Esophagus squamous epithelium (tissue), 5 donors: ENCODE measurements around the gene EPHA1. TPM values are rescaled to one million over a fixed set of nuclear protein-coding genes. Genes with fewer than 3 reads are reported as not detected.

Source experiments
- DNase-seq: peaks from one replicate; lab custom pipeline; 2025; lab: John Stamatoyannopoulos, UW
- H3K27ac ChIP-seq, 4 donors: fragments of 200-600 bp; sonication (generic); one replicate each; pipeline ENCODE4 v1.5.1; 2016 to 2019; ENCODE audit warnings: mild to moderate bottlenecking in 1 of 4
- H3K27me3 ChIP-seq, 4 donors: fragments of 200-600 bp; sonication (generic); 1 replicate in 3 of 4; 2 replicates in 1 of 4; pipeline versions ENCODE4 v1.5.1 to v1.6.0; 2017 to 2021; ENCODE audit warnings: antibody characterized with exemption in 1 of 4
- H3K36me3 ChIP-seq, 3 donors: fragments of 200-600 bp; sonication (generic); one replicate each; pipeline ENCODE4 v1.5.1; 2016 to 2019
- H3K4me1 ChIP-seq, 3 donors: fragments of 200-600 bp; sonication (generic); one replicate each; pipeline ENCODE4 v1.5.1; 2017 to 2019
- H3K4me3 ChIP-seq, 4 donors: fragments of 200-600 bp; sonication (generic); 1 replicate in 3 of 4; 2 replicates in 1 of 4; pipeline ENCODE4 v1.5.1; 2016 to 2019; ENCODE audit warnings: mild to moderate bottlenecking in 2 of 4, moderate library complexity in 1 of 4
- H3K9me3 ChIP-seq, 3 donors: fragments of 200-600 bp; sonication (generic); one replicate each; pipeline ENCODE4 v1.5.1; 2016 to 2019
- CTCF ChIP-seq, 6 experiments: fragments of 450-650 bp in 4 of 6; fragments of 200-600 bp in 2 of 6; sonication (generic) in 2 of 6; IDR thresholded peaks; one replicate each; pipeline ENCODE4 v1.5.1; 2016 to 2019; ENCODE audit warnings: antibody characterized with exemption in 6 of 6, mild to moderate bottlenecking in 4 of 6, moderate library complexity in 4 of 6
- POLR2A ChIP-seq, 4 donors: fragments of 450-650 bp; IDR thresholded peaks; one replicate each; pipeline ENCODE4 v1.6.1; 2017; ENCODE audit warnings: antibody characterized with exemption in 4 of 4, mild to moderate bottlenecking in 4 of 4, moderate library complexity in 3 of 4
- WGBS, 2 donors: methylation state at CpG; one replicate each; pipeline ENCODE4 v1.1.5; 2018; 5-methylcytosine and 5-hydroxymethylcytosine counted together
- intact Hi-C: fragments of 100-400 bp; cut with DNase I; formaldehyde crosslinking; loops from one replicate; pipeline ENCODE4 v1.15.0; 2022
- total RNA-seq, 4 donors: library from RNA; depleted of rRNA; stranded (reverse); fragments of >200 nt; gene quantifications; one replicate each; pipeline ENCODE4 v1.1.0, GENCODE V29; 2016
- donor health status: DM: yes; HTN: yes; CAD: no.

The EPHA1 gene
- total RNA-seq, 4 donors from 2014 or later: 64.5 to 132 (median 77.4) TPM

- Histone ChIP-seq H3K27me3 (no peaks in the 10 kb centered on the region), H3K4me1 (peaks cover 0 to 22% (median 0%) of the 10 kb centered on the region in 3 donors), H3K36me3 (peaks cover 0 to 89% (median 6%) of the 10 kb centered on the region in 3 donors), H3K9me3 (no peaks in the 10 kb centered on the region), H3K4me3 (no peak overlapping the region), H3K27ac (no peak overlapping the region)
- DNase-seq: no peak
- intact Hi-C loops: no loop called here
- WGBS, 2 donors: 75% methylated on average over 4 of the region's 14 CpGs; no CpG with 5 or more reads in 1 of the 2 donors
- TF ChIP-seq CTCF (IDR thresholded peaks at IDR 0.05) (no peak), POLR2A (IDR thresholded peaks at IDR 0.05) (no peak)
These were observed 10.0 kb downstream of the EPHA1 start for GRCh38 chr7:143398616-143399015.

GRCh38 chr7:143397710-143398530 lies 10.7 kb downstream of the EPHA1 start:
- 77 to 89% methylated on average over 8 to 15 of the region's 16 CpGs for WGBS, 2 donors
- H3K4me1 ChIP-seq: peaks cover 0 to 29% (median 6%) of the 10 kb centered on the region in 3 donors
- TF ChIP-seq CTCF (IDR thresholded peaks at IDR 0.05) (no peak), POLR2A (IDR thresholded peaks at IDR 0.05) (no peak)
- intact Hi-C loops: no loop called here
- no peak overlapping the region for H3K4me3 ChIP-seq
- peaks cover 0 to 90% (median 6%) of the 10 kb centered on the region in 3 donors for H3K36me3 ChIP-seq
- H3K27me3 ChIP-seq: no peaks in the 10 kb centered on the region
- H3K27ac ChIP-seq: no peak overlapping the region
- H3K9me3 ChIP-seq: no peaks in the 10 kb centered on the region
- DNase-seq: no peak

- H3K9me3 ChIP-seq: no peaks in the 10 kb centered on the region
- no peaks in the 10 kb centered on the region for H3K27me3 ChIP-seq
- WGBS, 2 donors: 88 to 92% methylated on average over 11 to 21 of the region's 28 CpGs
- TF ChIP-seq POLR2A (IDR thresholded peaks at IDR 0.05) (no peak), CTCF (IDR thresholded peaks at IDR 0.05) (no peak)
- peaks cover 8 to 40% (median 14%) of the 10 kb centered on the region in 3 donors for H3K4me1 ChIP-seq
- no peak overlapping the region for H3K4me3 ChIP-seq
- H3K27ac ChIP-seq: no peak overlapping the region
- DNase-seq: no peak
- H3K36me3 ChIP-seq: peaks cover 5 to 100% (median 6%) of the 10 kb centered on the region in 3 donors
- intact Hi-C loops: no loop called here
These were observed 11.8 kb downstream of the EPHA1 start for GRCh38 chr7:143396625-143397556.

GRCh38 chr7:143396182-143396581 lies 12.5 kb downstream of the EPHA1 start:
- peaks cover 15 to 47% (median 22%) of the 10 kb centered on the region in 3 donors for H3K4me1 ChIP-seq

More at GRCh38 chr7:143396182-143396581, 12.5 kb downstream of the EPHA1 start:
- no peak for TF ChIP-seq POLR2A (IDR thresholded peaks at IDR 0.05)
- TF ChIP-seq CTCF (IDR thresholded peaks at IDR 0.05): no peak
- intact Hi-C loops: no loop called here
- Histone ChIP-seq H3K27me3 (no peaks in the 10 kb centered on the region), H3K4me3 (no peak overlapping the region), H3K9me3 (no peaks in the 10 kb centered on the region), H3K27ac (no peak overlapping the region), H3K36me3 (peaks cover 2 to 100% (median 12%) of the 10 kb centered on the region in 3 donors)
- WGBS, 2 donors: 0 to 80% methylated on average over 1 to 7 of the region's 7 CpGs
- no peak for DNase-seq
